Chondrocyte (in vitro differentiated cells): Measurements from ENCODE around the gene MALRD1. TPM values are rescaled to one million over a fixed set of nuclear protein-coding genes. Genes with fewer than 3 reads are reported as not detected.

ENCODE experiments used
- DNase-seq: peaks from one replicate; pipeline ENCODE4 v3.0.0; 2021; ENCODE audit warnings: mixed read lengths, low spot score
- H3K27ac Mint-ChIP-seq: one replicate; pipeline ENCODE4 v1.8.0; 2021; ENCODE audit warnings: mild to moderate bottlenecking, moderate library complexity, mixed read lengths; ENCODE audit not compliant: unreplicated experiment
- H3K27me3 Mint-ChIP-seq: 2 replicates; pipeline ENCODE4 v1.8.0; 2021; ENCODE audit warnings: low read depth, mixed read lengths
- H3K36me3 Mint-ChIP-seq: 2 replicates; pipeline ENCODE4 v1.8.0; 2021; ENCODE audit warnings: low read depth, mixed read lengths
- H3K4me1 Mint-ChIP-seq: 2 replicates; pipeline ENCODE4 v1.8.0; 2021; ENCODE audit warnings: low read depth, mild to moderate bottlenecking, mixed read lengths
- H3K4me3 Mint-ChIP-seq: one replicate; pipeline ENCODE4 v1.8.0; 2021; ENCODE audit warnings: mild to moderate bottlenecking, moderate library complexity, mixed read lengths; ENCODE audit not compliant: unreplicated experiment
- H3K9me3 Mint-ChIP-seq: 2 replicates; pipeline ENCODE4 v1.8.0; 2021; ENCODE audit warnings: low read depth, mixed read lengths
- total RNA-seq: library from RNA; stranded (reverse); gene quantifications from 3 replicates; pipeline ENCODE4 v1.2.1, GENCODE V29; 2021
- TF ChIP-seq, protein P1 (sequence below): fragments of 200-600 bp; sonication (generic); IDR thresholded peaks from 2 replicates; pipeline ENCODE4 v1.5.0; 2021; ENCODE audit warnings: antibody characterized with exemption, mild to moderate bottlenecking, moderate library complexity

The MALRD1 gene
- total RNA-seq, 1 donor from 2014 or later, result 0.27 TPM

DNA sequence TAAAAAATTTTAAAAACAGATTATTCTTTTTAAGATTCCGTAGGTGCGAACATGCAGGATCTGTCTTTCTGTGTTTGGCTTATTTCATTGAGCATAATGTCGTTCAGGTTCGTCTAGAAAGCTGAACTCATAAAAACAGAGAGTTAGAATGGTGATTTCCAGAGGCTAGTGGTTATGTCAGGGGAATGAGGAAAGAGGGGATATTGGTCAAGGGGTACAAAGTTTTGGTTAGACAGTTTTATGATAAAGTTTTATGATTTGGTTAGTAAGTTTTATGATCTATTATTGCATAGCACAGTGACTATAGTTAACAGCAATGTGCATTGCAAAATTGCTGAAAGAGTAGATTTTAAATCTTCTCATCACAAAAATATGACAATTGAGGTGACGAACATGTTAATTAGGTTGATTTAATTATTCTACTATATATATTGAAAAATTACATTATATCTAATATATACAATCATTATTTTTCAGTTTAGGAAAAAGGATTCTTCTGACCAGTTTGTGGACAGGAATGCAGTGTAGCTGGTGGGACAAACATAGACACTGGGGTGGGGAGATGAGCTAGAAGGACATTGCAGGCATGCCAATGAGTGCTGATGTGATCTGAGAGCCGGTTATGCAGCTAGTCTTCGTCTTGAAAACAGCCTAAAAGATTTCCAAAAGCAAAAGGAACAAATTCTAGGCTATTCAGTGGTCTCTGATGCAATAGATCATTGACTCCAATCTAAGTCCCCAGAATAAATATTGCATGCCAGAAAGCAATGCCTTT, 31.3 kb upstream of the MALRD1 start:
- no peaks in the 10 kb centered on the region for H3K36me3 Mint-ChIP-seq
- H3K27me3 Mint-ChIP-seq, result no peaks in the 10 kb centered on the region
- TF ChIP-seq, protein P1, sequence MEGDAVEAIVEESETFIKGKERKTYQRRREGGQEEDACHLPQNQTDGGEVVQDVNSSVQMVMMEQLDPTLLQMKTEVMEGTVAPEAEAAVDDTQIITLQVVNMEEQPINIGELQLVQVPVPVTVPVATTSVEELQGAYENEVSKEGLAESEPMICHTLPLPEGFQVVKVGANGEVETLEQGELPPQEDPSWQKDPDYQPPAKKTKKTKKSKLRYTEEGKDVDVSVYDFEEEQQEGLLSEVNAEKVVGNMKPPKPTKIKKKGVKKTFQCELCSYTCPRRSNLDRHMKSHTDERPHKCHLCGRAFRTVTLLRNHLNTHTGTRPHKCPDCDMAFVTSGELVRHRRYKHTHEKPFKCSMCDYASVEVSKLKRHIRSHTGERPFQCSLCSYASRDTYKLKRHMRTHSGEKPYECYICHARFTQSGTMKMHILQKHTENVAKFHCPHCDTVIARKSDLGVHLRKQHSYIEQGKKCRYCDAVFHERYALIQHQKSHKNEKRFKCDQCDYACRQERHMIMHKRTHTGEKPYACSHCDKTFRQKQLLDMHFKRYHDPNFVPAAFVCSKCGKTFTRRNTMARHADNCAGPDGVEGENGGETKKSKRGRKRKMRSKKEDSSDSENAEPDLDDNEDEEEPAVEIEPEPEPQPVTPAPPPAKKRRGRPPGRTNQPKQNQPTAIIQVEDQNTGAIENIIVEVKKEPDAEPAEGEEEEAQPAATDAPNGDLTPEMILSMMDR, result no peak
- no peaks in the 10 kb centered on the region for H3K4me1 Mint-ChIP-seq
- peaks cover 20% of the 10 kb centered on the region for H3K9me3 Mint-ChIP-seq
- no peak overlapping the region for H3K4me3 Mint-ChIP-seq
- H3K27ac Mint-ChIP-seq, result no peak overlapping the region
- DNase-seq, result no peak

- TF ChIP-seq, protein P1, result no peak
- no peaks in the 10 kb centered on the region for H3K27me3 Mint-ChIP-seq
- H3K27ac Mint-ChIP-seq, result no peak overlapping the region
- H3K4me3 Mint-ChIP-seq, result no peak overlapping the region
- H3K36me3 Mint-ChIP-seq, result no peaks in the 10 kb centered on the region
- no peaks in the 10 kb centered on the region for H3K4me1 Mint-ChIP-seq
- DNase-seq, result no peak
- H3K9me3 Mint-ChIP-seq, result peaks cover 2% of the 10 kb centered on the region
These were observed 27.4 kb upstream of the MALRD1 start for GRCh38 chr10:19021162-19021561.

- Mint-ChIP-seq H3K9me3 (no peaks in the 10 kb centered on the region), H3K27me3 (no peaks in the 10 kb centered on the region), H3K27ac (no peak overlapping the region), H3K36me3 (no peaks in the 10 kb centered on the region), H3K4me1 (no peaks in the 10 kb centered on the region), H3K4me3 (no peak overlapping the region)
- DNase-seq, result no peak
- TF ChIP-seq, protein P1, result no peak
These were observed 24.0 kb upstream of the MALRD1 start for GRCh38 chr10:19024611-19025010.

DNA sequence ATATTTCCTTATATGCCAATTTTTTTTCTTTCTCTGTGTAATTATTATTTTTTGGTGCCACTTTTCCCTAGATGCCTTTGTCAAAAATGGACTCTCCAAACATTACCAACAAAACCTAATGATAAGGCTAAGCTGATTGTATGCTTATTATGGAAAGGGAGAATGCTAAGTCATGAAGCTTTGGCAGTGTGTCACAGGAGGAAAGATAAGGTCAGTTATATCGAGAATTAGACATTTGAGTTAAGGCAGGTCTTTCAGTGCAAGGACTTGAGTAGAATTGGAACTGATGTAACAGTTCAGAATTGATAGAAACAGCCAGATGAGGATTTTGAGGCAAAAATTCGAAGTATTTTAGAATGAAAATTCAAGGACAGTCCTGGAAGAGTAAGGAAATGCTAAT, 16.8 kb upstream of the MALRD1 start:
- no peak for DNase-seq
- Mint-ChIP-seq H3K4me3 (no peak overlapping the region), H3K4me1 (no peaks in the 10 kb centered on the region), H3K36me3 (no peaks in the 10 kb centered on the region), H3K27ac (no peak overlapping the region), H3K27me3 (no peaks in the 10 kb centered on the region), H3K9me3 (peaks cover 8% of the 10 kb centered on the region)
- TF ChIP-seq, protein P1, result no peak

DNA sequence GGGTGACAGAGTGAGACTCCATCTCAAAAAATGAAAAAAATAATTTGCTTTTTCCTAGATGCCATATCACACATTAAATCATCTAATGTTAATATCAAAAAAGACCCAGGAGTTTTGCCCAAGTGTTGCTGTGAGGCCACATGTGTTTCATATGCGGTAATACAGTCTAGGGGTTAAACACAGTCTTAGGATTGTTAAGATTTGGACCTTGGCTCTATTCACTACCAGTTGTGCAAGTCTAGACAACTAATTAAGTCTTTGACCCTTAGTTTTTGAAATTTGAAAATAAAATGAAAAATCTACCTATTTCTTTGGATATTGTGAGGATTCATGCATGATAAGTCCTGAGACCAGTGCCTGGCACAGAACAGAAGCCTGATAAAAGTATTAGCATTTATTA, 14.9 kb upstream of the MALRD1 start:
- TF ChIP-seq, protein P1, result no peak
- DNase-seq, result no peak
- Mint-ChIP-seq H3K9me3 (peaks cover 10% of the 10 kb centered on the region), H3K27me3 (no peaks in the 10 kb centered on the region), H3K27ac (no peak overlapping the region), H3K36me3 (no peaks in the 10 kb centered on the region), H3K4me3 (no peak overlapping the region), H3K4me1 (no peaks in the 10 kb centered on the region)
